Stimulated activated CD4-positive, alpha-beta T cell treated with anti-CD3 and anti-CD28 coated beads, Interleukin-4, amount 100 ng/mL, for 48 hours (primary cell): ENCODE measurements around the gene LHFPL6.

Experiments
- DNase-seq, 2 donors: peaks; one replicate each; pipeline ENCODE4 v3.0.0-alpha.2; 2020; ENCODE audit warnings: low read depth in 2 of 2

LHFPL6 gene

DNA sequence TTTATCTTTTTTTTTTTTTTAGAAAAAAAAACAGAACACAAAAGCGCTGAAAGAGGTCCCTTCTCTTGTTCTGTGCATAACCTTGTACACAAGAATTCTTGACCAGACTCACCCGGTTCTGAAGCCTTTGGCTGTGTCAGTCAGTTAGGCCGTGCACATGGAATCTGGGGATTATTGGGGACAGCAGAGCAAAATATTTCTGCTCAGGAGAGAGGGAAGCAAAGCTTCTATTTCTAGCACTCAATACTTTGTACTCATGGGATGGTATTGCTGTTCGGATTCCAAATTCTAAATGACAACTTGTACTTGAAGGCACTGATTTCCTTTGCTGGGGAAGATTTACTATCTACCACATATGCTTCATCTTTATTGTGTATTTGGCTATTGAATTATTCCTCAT, 292.0 kb downstream of the LHFPL6 start:
- DNase-seq, result no peak

DNA sequence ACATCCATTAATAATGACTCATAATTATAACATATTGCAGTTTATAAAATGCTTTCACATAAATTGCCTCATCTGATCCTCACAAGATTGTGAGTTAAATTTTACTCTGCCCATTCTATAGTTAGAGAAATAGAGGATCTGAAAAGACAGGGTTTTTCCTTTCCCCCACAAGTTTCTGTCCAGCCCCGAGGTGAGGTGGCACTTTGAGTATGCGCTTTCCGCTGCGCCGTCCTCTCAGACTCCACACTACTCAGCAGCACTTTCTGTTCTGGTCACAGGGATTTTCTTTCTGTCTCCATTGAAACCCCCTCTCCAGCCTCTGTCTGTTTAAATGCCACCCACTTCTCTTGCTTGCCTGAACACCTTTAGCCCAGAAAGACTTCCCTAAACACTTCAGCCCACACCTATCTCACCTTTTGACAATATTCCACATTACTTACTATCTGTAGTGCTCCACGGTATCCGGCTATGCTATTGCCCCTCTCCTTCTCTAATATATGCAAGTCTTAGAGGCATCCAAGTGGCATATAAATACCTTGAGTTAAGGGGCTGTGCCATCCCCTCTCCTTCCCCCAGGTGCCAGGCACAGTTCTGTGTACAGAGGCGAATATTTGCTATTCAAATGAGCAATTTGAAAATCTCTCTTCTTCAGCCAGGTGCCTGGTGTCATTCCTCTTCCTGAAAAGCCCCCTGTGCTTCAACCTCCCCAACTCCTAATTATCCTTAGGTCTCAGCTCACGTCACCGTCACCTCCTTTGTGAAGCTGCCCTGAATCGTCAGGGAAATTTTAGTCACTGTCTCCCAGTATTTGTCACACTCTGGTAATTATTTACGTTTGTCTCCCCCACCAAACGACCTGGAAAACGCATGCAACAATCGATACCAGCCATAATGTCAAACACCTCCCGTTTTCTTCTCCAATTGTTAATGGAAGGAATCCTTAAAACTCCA, 296.1 kb downstream of the LHFPL6 start:
- DNase-seq, result peak in 1 of 2 donors; percentile 24

DNA sequence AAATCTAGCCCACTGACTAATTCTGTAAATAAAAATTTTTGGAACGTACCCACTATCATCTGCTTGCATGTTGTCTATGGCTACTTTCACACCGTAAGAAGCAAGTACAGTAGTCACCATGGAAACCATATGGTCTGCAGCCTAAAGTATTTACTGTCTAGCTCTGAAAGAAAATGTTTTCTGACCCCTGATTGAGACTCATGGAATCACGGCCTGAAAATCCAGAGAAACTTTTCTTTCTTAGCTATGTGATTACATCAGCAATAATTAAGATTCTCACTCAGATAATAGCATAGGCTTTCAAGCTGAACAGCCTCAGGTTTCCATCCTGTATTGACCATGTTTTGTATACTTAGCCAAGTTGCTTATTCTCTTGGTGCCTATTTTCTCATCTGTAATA, 300.2 kb downstream of the LHFPL6 start:
- no peak for DNase-seq

DNA sequence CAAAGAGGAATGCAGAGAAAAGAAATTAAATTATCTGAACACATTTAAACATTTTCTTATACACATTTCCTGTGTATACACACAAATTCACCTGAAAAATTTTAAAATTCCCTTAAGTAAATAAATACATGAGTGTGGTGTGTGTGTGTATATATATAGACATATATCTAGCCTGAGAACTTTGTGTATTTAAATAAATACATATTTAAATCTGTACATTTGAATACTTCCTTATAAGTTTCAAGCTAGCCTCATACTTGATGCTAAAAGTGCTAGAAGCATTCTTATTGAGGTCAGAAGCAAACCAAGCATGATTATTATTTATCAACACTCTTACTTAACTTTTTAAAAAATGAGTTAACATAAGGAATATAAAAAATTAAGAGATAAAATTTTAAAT, 304.0 kb downstream of the LHFPL6 start:
- no peak for DNase-seq

DNA sequence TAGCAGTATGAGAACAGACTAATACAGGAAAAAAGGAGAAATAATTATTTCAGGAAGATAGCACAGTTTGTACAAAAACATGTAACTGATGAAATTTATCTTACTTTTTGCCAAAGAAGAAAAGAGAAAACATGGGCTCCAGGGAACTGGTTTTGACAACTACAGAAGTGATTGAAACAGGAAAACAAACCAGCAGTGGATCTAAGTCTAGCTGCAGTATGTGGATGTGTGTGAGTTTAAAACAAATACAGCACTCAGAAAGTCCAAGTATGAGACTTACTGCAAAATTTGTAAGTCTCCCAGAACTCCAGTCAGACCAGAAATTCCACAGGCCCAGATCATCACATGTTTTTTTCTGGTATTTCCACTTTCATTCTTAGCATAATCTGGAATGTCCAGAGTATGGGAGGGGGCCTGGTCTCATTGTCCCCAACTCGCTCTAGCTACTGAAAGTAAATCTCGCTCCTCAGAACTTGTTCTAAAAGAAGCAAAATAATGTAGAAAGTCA, 305.3 kb downstream of the LHFPL6 start:
- no peak for DNase-seq

DNA sequence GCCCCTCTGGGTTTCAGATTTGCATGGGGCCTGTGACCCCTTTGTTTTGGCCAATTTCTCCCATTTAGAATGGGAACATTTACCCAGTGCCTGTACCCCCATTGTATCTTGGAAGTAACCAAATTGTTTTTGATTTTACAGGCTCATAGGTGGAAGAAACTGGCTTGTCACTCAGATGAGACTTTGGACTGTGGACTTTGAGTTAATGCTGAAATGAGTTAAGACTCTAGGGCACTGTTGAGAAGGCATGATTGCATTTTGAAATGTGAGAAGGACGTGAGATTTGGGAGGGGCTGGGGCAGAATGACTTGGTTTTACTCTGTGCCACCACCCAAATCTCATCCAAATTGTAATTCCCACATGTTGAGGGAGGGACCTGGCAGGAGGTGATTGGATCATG, 306.0 kb downstream of the LHFPL6 start:
- DNase-seq, result no peak

DNA sequence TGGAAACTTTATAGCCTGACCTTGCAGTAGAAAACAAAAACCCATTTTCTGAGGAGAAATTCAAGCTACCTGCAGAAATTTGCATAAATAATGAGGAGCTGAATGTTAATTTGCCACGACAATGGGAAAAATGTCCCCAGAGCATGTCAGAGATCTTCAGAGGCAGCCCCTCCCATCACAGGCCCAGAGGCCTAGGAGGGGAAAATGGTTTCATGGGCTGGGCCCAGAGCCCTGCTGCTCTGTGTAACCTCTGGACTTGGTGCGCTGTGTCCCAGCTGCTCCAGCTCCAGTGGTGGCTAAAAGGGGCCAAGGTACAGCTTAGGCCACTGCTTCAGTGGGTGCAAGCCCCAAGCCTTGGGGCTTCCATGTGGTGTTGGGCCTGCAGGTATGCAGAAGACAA, 306.8 kb downstream of the LHFPL6 start:
- DNase-seq, result no peak
